Endothelial cell of umbilical vein (primary cell): ENCODE results near the gene ADAMTSL5. TPM values are rescaled to one million over a fixed set of nuclear protein-coding genes. Genes with fewer than 3 reads are reported as not detected.

Source experiments
- BruUV-seq: library from RNA; stranded (reverse); fragments of 400-500 nt; replicated peaks from 2 replicates; lab custom pipeline; 2021; lab: Mats Ljungman, UMichigan
- CTCF ChIA-PET: fragments of 300-600, 350-600 bp; sonication (Branson Sonifier 250); formaldehyde crosslinking; loops from one replicate; lab custom pipeline; 2021; ENCODE audit warnings: antibody characterized with exemption, inconsistent platforms; lab: Charles Lee
- POLR2A ChIA-PET: fragments of 300-600, 350-600 bp; sonication (Branson Sonifier 250); formaldehyde crosslinking; loops from one replicate; lab custom pipeline; 2021; ENCODE audit warnings: antibody characterized with exemption, inconsistent platforms; lab: Charles Lee
- DNase-seq: peaks from one replicate; pipeline ENCODE4 v3.0.0-alpha.2; 2011; ENCODE audit warnings: low read depth, low spot score
- FAIRE-seq: peaks from 2 replicates; lab custom pipeline; 2011; peaks lifted over from hg19 to GRCh38; lab: Jason Lieb, UNC
- H2AFZ ChIP-seq: 2 replicates; pipeline ENCODE4 v1.6.0; 2012; ENCODE audit warnings: low read depth, low read length, control low read depth, inconsistent platforms
- H3K27ac ChIP-seq: 2 replicates; pipeline ENCODE4 v1.5.1; 2011; ENCODE audit warnings: low read depth, mild to moderate bottlenecking, control low read depth, low read length, moderate library complexity; ENCODE audit not compliant: insufficient read depth
- H3K27me3 ChIP-seq, 2 experiments: 2 replicates each; pipeline versions ENCODE4 v1.6.0 to v1.6.1; 2011; ENCODE audit warnings: low read length in 2 of 2, mixed read lengths in 1 of 2; ENCODE audit not compliant: control insufficient read depth in 2 of 2, insufficient read depth in 2 of 2
- H3K36me3 ChIP-seq, 2 experiments: 2 replicates in 1 of 2; 3 replicates in 1 of 2; pipeline ENCODE4 v1.5.1; 2011; ENCODE audit warnings: low read length in 2 of 2, mild to moderate bottlenecking in 1 of 2, moderate library complexity in 1 of 2; ENCODE audit not compliant: control insufficient read depth in 2 of 2, insufficient read depth in 2 of 2; ENCODE audit errors: extremely low read depth in 1 of 2
- H3K4me1 ChIP-seq: 3 replicates; pipeline ENCODE4 v1.5.1; 2011; ENCODE audit warnings: mild to moderate bottlenecking, low read length; ENCODE audit not compliant: control insufficient read depth, insufficient read depth; ENCODE audit errors: extremely low read depth
- H3K4me2 ChIP-seq: 2 replicates; pipeline ENCODE4 v1.6.1; 2011; ENCODE audit warnings: low read length, control low read depth, mixed read lengths; ENCODE audit not compliant: insufficient read depth
- H3K4me3 ChIP-seq, 3 experiments: fragments of 200-600 bp in 1 of 3; sonication (generic), shearing (Covaris generic) in 1 of 3; replicated peaks in 1 of 3; 2 replicates each; pipeline ENCODE4 v1.5.1; 2011 to 2016; ENCODE audit warnings: control low read depth in 3 of 3, low read length in 3 of 3, mild to moderate bottlenecking in 2 of 3, inconsistent platforms in 1 of 3, low read depth in 1 of 3, moderate library complexity in 1 of 3; ENCODE audit not compliant: insufficient read depth in 1 of 3
- H3K79me2 ChIP-seq: 2 replicates; pipeline ENCODE4 v1.6.0; 2012; ENCODE audit warnings: low read length, inconsistent platforms; ENCODE audit not compliant: control insufficient read depth, insufficient read depth
- H3K9ac ChIP-seq: replicated peaks from 2 replicates; pipeline ENCODE3; 2011; ENCODE audit warnings: low read length, control low read depth; ENCODE audit not compliant: insufficient read depth; ENCODE audit errors: extremely low read depth
- H3K9me1 ChIP-seq: replicated peaks from 3 replicates; pipeline ENCODE4 v1.6.0; 2011; ENCODE audit warnings: mild to moderate bottlenecking, low read length; ENCODE audit not compliant: control insufficient read depth, insufficient read depth; ENCODE audit errors: extremely low read depth
- H3K9me3 ChIP-seq: replicated peaks from 2 replicates; pipeline ENCODE4 v1.5.1; 2012; ENCODE audit warnings: low read length, inconsistent platforms; ENCODE audit not compliant: control insufficient read depth, insufficient read depth
- H4K20me1 ChIP-seq: replicated peaks from 2 replicates; pipeline ENCODE3; 2011; ENCODE audit warnings: mild to moderate bottlenecking, low read length; ENCODE audit not compliant: control insufficient read depth, insufficient read depth; ENCODE audit errors: extremely low read depth
- CTCF ChIP-seq, 2 donors: IDR thresholded peaks; 1 replicate in 1 of 2; 2 replicates in 1 of 2; pipeline ENCODE4 v1.5.1; 2011; ENCODE audit warnings: low read length in 2 of 2, mild to moderate bottlenecking in 2 of 2, moderate library complexity in 2 of 2, control low read depth in 1 of 2, inconsistent platforms in 1 of 2, low read depth in 1 of 2; ENCODE audit not compliant: insufficient read depth in 1 of 2; ENCODE audit errors: extremely low read depth in 1 of 2
- FOS ChIP-seq: IDR thresholded peaks from 2 replicates; pipeline ENCODE4 v1.6.1; 2011; ENCODE audit warnings: mild to moderate bottlenecking, low read length, moderate library complexity, borderline replicate concordance; ENCODE audit not compliant: insufficient read depth
- GATA2 ChIP-seq: IDR thresholded peaks from 2 replicates; pipeline ENCODE4 v1.7.0; 2011; ENCODE audit warnings: low read depth, mild to moderate bottlenecking, moderate library complexity, mixed read lengths, low read length; ENCODE audit not compliant: insufficient read length, insufficient read depth
- JUN ChIP-seq: IDR thresholded peaks from 2 replicates; pipeline ENCODE4 v1.6.1; 2011; ENCODE audit warnings: borderline replicate concordance, low read depth; ENCODE audit not compliant: insufficient read length, insufficient read depth
- MYC ChIP-seq: IDR thresholded peaks from one replicate; pipeline ENCODE4 v1.6.1; 2011; ENCODE audit warnings: mild to moderate bottlenecking, low read depth, low read length
- POLR2A ChIP-seq: IDR thresholded peaks from 2 replicates; pipeline ENCODE4 v1.6.1; 2012; ENCODE audit warnings: low read depth, mild to moderate bottlenecking, control low read depth, low read length
- POLR2AphosphoS5 ChIP-seq: IDR thresholded peaks from 2 replicates; pipeline ENCODE4 v1.6.1; 2012; ENCODE audit warnings: low read depth, mild to moderate bottlenecking, control low read depth, low read length, moderate library complexity; ENCODE audit not compliant: insufficient read depth
- dilution Hi-C: fragments of 300-500 bp; cut with MboI; formaldehyde crosslinking; loops from one replicate; pipeline ENCODE4 v1.15.0; 2019; ENCODE audit warnings: low sequenced_read_pairs; ENCODE audit not compliant: extremely low pct_ligation_motif_present
- intact Hi-C: fragments of 100-400 bp; cut with micrococcal nuclease; formaldehyde crosslinking; loops from one replicate; pipeline ENCODE4 v1.10.0; 2022
- polyA plus RNA-seq, 4 experiments: library from polyadenylated mRNA; depleted of rRNA in 3 of 4; stranded (reverse) in 3 of 4; unstranded in 1 of 4; fragments of >200 nt; gene quantifications; 2 replicates each; pipeline versions ENCODE4 v1.2.1 to v1.2.3, GENCODE V29; 2011 to 2012; ENCODE audit warnings: missing spikeins in 1 of 4
- total RNA-seq: library from RNA; stranded (reverse); gene quantifications from 2 replicates; pipeline ENCODE4 v1.2.3, GENCODE V29; 2021

ADAMTSL5 gene
- total and polyA plus RNA-seq, 2 donors (not counting 3 experiments of a cell fraction or from before 2014, with no cell fraction given), result 0.07 TPM; not detected in 1

GRCh38 chr19:1472231-1473084, 40.4 kb downstream of the ADAMTSL5 start:
- intact Hi-C loops, result no loop called here
- peak; percentile 3 for TF ChIP-seq POLR2A
- no peak for TF ChIP-seq GATA2
- H4K20me1 ChIP-seq, result no peaks in the 10 kb centered on the region

GRCh38 chr19:1471515-1472160, 41.2 kb downstream of the ADAMTSL5 start:
- intact Hi-C loops (loop anchor here (2.0 kb wide), 1 partner anchor 19 kb away; the partner anchor contains the start of genes PCSK4 and REEP6), dilution Hi-C loops (no loop called here)
- Histone ChIP-seq H3K9ac (no peak overlapping the region), H3K36me3 (peaks cover 0 to 3% of the 10 kb centered on the region in 2 experiments), H2AFZ (no peak overlapping the region), H3K4me2 (no peak overlapping the region), H4K20me1 (no peaks in the 10 kb centered on the region), H3K79me2 (no peaks in the 10 kb centered on the region), H3K4me1 (peaks cover 5% of the 10 kb centered on the region), H3K27me3 (peaks cover 33 to 66% of the 10 kb centered on the region in 2 experiments), H3K9me1 (no peaks in the 10 kb centered on the region), H3K27ac (no peak overlapping the region), H3K4me3 (no peak overlapping the region), H3K9me3 (no peaks in the 10 kb centered on the region)
- DNase-seq (no peak), FAIRE-seq (no peak)
- ChIA-PET POLR2A (no interaction called here), CTCF (interaction anchor here (1.2 to 1.8 kb wide), 3 partner anchors 13 to 74 kb away, joined by 3 to 6 read pairs (median 4); no protein-coding TSS in a partner anchor)
- no peak for TF ChIP-seq CTCF (IDR thresholded peaks at IDR 0.05; ENCODE audit: extremely low read depth in 1 of 2, insufficient read depth in 1 of 2, low read depth in 1 of 2, low read length in 2 of 2)
- no peak for TF ChIP-seq MYC
- no peak for TF ChIP-seq JUN
- TF ChIP-seq POLR2AphosphoS5, result no peak
- TF ChIP-seq POLR2A, result peak; percentile 39
- TF ChIP-seq FOS, result no peak
- BruUV-seq, result no TSS peak

More at GRCh38 chr19:1472231-1473084, 40.4 kb downstream of the ADAMTSL5 start:
- dilution Hi-C loops, result no loop called here
- BruUV-seq, result no TSS peak
- CTCF ChIA-PET, result interaction anchor here (1.2 to 1.8 kb wide), 3 partner anchors 13 to 74 kb away, joined by 3 to 6 read pairs (median 4); no protein-coding TSS in a partner anchor
- H3K4me3 ChIP-seq, result no peak overlapping the region
- H3K27me3 ChIP-seq, result peaks cover 28 to 57% of the 10 kb centered on the region in 2 experiments
- FAIRE-seq (no peak), DNase-seq (no peak)
- POLR2A ChIA-PET, result no interaction called here
- H3K9me3 ChIP-seq, result no peaks in the 10 kb centered on the region
- no peak overlapping the region for H2AFZ ChIP-seq
- H3K4me1 ChIP-seq, result peaks cover 5% of the 10 kb centered on the region
- H3K4me2 ChIP-seq, result no peak overlapping the region
- H3K9ac ChIP-seq, result no peak overlapping the region
- no peak overlapping the region for H3K27ac ChIP-seq
- H3K79me2 ChIP-seq, result no peaks in the 10 kb centered on the region
- H3K36me3 ChIP-seq, result peaks cover 0 to 3% of the 10 kb centered on the region in 2 experiments
- no peaks in the 10 kb centered on the region for H3K9me1 ChIP-seq
